Glomerular visceral epithelial cell (primary cell): Measurements from ENCODE around the gene TOP2A.

ENCODE experiments used
- DNase-seq: peaks from one replicate; pipeline ENCODE4 v3.0.0-alpha.2; 2016; ENCODE audit errors: extremely low spot score

TOP2A gene

DNA sequence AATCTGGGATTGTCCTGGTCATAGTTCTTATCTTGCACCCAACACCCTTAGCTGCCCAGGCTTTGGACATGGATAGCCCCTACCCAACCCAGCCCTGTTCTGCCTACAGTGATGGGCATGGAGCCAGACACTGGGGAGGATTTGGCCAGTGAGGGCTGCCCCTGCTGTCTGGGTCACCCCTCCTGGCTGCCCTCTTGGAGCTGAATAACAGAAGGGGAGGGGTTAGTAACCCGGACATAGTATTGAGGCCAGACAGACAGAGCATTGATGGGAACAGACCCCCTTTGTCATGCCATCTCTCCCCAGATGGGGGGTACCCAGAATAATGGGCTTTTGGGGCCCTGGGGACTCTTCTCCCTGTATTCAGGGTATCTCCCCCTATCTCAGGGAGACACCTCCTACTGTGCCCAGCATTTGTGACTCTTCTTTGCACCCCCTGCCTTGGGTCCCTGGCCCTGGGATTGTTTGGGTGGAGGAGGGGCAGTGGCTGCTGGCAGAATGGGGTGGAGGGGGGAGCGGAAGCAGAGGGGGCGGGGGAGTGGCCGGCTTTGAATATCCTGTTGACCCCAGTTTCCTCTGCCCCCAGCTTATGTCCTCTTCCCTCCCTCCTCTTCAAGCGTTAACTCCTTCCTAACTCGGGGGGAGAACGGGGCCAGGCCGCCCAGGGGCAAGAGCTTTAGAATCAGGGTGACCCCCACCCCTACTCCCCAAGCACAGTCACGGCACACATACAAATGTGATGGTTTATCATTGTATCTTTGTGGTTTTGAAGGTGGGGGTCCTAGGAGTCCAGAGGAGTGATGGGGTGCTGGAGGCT is 70.2 kb downstream of the TOP2A start:
- DNase-seq, result no peak

DNA sequence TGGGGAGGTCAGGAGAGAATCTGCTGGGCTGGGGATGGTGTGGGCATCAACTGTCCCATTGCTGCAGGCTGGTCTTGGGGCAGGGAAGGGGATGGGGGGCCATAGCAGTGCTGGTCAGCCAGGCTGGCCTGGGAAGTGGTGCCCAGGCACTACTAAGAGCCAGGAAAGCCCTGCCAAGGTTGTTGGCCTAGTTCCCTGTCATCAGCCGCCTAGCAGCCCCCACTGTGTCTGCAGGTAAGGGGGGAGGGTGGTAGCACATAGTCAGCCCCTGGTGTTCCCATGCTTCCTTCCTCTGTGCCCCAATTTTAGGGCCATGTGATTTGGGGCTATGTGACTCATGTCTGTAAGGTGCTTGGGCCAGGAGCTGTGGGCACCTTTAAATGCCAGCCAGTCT is 70.9 kb downstream of the TOP2A start:
- DNase-seq, result no peak

DNA sequence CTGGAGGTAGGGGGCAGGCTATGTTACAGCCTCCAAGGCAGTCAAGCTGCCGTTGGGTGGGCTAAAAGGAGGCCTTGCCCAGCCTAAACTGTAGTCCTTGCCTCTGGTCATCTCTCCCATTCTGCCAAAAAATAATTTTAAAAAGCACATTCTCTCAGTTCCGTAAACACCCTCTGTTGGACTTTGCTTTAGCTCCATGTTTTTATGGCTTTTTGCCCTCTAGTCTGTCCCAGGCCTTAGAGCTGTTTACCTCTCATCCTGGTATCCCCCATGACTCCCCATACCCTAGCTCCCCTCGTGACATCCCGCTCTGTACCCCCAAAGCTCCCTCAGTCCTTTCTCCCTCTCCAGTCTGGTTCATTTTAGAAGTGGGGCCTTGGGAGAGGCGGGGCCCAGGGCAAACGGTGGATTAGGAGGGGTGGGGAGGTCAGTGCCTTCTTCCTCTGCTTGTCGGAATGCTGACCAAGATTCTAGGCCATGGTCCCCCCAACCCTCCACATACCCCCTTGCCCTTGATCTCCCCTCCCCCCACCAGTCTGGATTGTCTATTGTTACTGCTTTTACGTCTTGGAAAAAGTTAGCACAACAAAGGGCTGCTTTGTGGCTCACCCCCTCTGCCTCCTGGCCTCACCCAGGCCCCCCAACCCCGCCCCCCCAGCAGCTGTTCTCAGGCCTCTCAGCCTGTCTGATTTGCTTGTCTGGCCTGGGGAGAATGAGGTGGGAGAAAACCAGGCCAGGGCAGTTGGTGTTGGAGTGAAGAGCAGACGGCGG is 71.5 kb downstream of the TOP2A start:
- no peak for DNase-seq

DNA sequence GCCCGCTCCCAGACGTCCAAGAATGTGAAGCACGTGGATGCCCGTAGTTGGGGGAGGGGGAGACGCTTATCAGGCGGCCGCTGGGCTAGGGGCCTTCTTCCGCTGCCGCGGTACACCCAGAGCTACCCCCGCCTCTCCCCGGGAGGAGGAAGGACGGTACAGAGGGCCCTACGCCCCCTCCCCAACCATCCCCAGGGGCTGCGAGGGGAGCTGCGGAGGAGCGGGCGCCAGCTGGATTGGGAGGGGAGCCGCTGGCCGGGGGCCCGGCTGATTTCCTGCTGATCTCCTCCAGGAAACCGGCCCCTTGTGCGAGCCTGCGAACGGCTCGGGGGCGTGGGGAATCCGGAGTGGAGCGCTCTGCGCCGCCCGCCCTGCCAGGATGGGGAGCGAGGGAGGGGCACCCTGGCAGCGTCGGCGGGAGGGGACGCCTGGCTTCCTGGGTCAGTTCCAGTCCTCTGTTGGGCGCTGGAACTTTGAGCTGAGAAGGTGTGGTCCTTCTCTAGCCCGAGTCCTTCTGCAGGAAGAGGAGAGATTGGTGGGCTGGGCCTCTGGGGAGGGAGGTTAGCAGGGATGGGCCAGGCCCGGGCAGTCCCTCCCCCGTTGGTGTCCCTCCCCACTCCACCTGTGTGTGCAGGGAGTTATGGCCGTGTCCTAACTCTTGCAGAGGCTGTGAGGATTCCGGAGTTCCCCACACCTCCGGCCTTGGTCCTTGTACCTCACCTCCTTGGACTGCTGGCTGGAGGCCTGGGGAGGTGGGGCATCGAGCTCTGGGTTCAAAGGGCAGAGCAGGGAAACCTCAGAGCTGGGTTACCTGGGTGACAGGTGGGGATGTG is 72.3 kb downstream of the TOP2A start:
- DNase-seq, result peak; percentile 73

DNA sequence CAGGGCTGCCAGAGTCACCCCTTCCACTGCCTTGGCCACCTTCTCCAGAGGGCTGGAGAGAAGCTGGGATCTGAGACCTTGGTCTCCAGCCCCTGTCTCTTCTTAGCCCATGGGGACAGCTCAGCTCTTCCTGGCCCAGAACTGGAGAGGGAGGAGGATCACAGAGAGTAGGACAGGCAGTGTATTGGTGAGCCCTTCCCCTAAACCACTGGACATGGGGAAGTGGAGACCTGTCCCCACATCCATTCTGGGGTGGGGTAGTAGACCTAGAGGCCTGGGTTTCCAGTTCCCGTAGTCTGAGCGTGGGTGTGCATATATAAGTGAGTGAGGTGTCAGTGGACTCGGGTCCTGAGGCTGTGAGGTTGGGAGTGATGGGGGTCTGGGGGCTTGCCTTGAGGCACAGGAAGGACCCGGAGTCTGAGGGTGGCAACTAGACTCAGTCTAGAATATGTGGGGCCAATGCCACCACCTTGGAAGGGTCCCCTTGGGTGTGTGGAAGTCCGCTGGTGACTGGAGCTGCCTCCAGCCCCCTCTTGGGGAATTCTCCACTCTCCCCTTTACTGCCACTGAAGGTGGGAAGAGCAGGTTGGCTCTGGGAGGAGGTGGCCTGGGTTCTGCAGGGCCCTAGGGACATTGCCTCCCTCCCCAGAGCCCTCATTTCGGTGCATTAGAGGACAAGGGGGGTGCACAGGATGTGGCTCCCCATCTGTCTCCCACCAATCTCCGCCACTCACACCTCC is 73.1 kb downstream of the TOP2A start:
- no peak for DNase-seq

DNA sequence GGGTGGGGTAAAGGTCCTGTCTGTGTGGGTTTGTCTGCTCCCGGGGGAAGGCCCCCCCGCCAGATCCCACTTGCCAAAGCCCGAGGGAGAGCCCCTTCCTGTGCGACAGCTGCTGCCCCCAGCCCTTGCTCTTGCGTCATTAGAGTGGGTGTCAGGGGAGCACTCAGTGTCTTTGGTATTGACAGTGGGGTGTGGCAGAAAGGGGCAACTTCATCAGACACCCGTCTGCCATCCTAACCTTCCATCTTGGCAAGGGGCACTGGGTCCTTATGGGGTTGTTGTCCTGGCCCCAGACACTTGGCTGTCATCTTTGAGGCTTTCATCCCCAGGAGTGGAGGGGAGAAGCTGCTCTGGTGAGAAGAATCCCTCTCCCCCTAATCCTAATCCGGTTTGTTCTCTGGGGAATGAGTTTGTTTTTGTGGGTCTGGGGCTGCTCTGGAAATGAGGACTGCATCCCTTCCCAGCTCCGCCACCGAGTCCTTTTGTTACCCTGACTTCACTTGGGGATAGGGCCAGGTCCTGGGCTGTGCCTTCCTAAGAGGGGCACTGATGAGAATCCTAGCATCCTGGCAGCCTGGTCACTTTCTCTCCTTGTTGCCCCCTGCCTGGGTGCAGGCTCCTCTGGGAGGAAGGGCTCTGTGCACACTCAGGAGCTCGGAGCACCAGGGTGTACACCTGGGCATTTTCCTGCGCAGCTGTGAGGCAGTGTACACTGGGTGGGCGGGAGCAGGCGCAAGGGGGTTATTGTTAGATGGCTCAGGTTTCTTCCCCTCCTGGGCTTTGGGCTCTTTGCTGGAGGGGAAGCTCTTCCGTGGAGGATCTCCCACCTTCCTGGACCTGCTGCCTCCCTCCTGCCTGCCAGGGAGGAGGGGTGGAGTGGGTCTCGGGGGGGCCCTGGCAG is 74.2 kb downstream of the TOP2A start:
- DNase-seq, result no peak

DNA sequence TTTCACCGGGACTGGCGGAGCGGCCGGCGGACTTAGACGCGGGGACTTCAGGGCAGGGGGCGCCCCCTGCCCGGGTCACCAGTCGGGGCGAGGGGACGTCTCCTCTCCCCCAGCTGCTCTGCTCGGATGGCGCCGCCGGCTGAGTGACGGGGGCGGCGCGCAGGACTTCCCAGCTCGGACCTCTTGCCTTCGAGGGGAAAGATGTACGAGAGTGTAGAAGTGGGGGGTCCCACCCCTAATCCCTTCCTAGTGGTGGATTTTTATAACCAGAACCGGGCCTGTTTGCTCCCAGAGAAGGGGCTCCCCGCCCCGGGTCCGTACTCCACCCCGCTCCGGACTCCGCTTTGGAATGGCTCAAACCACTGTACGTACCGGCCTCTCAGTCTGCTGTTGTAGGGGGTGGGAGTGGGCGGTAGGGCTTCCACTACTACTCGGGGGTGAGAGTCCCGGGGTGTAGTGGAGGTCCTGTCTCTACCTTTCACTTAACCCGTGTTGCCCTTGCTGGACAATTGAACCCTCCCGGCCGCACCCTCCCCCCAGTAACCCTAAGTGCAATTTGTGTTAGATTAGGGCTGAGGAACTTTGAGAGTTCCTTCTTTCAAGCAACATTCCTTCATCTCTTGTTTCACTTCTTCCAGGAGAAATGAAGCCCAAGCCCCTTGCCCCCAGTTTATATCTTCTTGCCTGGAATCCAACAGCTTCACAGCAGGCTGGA is 75.0 kb downstream of the TOP2A start:
- DNase-seq, result no peak

DNA sequence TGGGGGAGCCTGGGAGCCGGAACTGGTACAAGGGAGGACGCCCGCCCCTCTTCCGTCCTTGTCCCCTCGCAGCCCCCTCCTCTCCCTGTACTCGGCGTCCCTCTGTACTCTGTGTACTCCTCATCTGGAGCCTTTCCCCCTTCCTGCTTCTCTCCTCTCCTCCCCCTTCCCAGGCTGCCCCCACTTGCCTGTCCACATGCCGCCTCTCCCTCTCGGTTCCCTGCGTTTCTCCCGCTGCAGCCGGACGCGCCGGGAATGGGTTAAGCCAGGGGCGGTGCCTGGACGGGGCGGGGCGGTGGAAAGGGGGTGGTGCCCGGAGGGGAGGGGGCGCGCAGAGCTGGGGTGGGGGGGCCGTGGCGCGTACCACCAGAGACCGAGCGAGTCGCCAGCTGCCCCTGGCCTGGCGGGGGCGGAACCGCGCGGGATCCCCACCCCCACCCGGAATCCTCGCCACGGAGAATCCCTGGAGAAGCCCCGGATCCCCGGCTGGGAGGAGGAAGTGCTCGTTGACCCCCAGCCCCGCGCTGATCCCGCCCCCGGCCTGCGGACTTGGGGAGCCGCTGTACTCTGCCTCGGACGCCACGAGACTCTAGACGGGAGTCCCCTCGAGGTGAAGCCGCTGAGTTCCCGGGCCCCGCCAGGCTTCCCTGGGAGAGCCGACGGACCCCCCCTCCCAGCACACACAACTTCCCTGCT is 75.7 kb downstream of the TOP2A start:
- peak; percentile 76 for DNase-seq

DNA sequence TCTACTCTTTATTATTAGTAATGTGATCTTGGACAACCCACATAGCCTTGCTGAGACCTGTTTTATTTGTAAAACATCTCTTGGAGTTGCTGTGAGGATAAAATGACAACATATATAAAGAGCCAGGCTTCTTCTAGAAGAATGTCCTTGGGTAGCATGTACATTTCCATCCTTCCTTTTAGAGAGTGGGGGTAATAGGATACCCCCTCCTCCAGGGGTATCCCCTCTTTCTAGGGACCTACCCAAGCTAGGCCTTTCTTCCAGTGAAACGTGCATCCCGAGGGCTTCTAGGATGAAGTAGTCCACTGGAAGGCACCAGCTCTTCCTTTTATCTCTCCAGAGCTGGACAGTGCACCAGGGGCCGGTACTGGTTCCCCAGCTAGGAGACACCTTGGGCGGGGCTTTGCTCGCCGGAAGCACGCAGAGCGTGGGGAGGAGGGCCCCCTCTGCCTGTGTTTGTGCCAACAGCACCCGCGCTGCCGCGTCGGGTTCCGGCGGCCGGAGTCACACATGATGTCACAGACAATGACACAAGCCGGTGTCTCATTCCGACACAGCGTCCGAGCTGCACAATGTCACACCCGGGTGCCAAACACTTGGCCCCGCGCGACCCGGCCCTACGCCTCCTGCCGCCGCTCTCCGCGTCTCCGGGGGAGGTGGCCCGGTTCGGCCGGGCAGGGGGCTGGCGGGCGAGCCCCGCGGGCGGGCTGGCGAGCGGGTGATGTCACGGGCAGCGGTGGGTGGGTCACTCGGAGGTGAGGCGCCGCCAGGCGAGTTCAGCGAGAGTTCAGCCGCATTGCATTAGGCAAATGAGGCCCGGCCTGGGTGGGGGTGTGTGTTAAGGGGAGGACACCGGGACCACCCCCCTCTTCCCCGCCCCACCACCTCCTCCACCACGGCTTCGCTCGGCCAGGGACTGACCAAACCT is 76.6 kb downstream of the TOP2A start:
- peak; percentile 86 for DNase-seq

DNA sequence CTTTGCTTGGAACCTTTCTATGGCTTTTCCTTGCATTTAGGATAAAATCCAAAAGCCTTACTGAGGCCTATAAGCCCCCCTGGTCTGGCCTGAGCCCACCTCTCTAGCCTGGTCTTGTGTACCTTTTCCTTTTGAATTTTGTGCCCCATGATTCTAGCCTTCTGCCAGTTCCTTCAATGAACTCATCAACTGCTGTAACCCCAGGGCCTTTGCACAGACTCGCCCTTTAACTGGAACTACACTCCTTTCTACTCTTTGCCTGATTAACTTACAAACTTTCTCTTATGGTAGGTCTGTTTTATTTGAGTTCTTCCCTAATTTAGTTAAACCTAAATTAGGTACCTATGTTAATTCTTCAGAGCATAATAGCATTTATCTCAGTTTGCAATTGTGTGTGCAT is 77.4 kb downstream of the TOP2A start:
- DNase-seq, result no peak

DNA sequence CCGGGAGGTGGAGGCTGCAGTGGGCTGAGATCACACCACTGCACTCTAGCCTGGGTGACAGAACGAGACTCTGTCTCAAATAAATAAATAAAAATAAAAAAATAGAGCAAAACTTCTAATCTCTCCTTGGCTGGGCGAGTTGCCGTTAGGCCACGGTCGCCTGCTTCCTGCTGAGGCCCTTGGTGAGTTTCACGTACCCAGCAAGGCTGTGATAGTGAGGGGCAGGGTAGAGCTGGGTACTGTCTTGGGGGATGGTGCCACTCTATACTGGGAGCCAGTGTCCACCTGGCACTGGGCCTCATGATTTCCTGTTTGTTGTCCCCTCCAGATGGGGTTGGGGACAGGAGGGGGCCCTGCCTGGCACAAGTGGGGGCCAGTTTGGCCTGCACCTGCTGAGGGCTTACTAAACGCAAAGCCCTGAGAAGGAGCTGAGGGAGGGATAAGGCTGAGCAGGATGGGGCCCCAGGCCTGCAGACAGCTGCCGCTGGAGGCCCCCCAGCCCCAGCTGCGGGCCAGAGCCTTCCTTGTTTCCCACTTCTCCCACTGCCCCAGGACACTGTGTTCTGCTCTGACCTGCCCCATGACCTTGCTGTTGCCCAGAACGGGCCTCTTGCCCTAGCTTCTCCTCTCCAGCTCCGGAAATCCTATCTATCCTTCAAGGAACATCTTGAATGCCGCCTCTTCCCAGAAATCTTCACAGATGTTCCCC is 78.6 kb downstream of the TOP2A start:
- DNase-seq, result no peak
